Effector memory CD4-positive, alpha-beta T cell (primary cell): ENCODE data around the gene PAPSS2.

Experiments used
- DNase-seq, 3 donors: peaks; one replicate each; pipeline ENCODE4 v3.0.0-alpha.2; 2020
- H3K27ac ChIP-seq: 2 replicates; pipeline ENCODE4 v1.7.0; 2013; ENCODE audit warnings: mild to moderate bottlenecking, low read length, moderate library complexity; ENCODE audit not compliant: insufficient read depth, poor library complexity, severe bottlenecking
- H3K27me3 ChIP-seq: replicated peaks from 2 replicates; pipeline ENCODE4 v1.7.0; 2013; ENCODE audit warnings: mild to moderate bottlenecking, low read length; ENCODE audit not compliant: insufficient read depth, control insufficient read depth, poor library complexity, severe bottlenecking
- H3K36me3 ChIP-seq: 2 replicates; pipeline ENCODE4 v1.7.0; 2013; ENCODE audit warnings: mild to moderate bottlenecking, low read length, moderate library complexity; ENCODE audit not compliant: control insufficient read depth, insufficient read depth
- H3K4me1 ChIP-seq: 2 replicates; pipeline ENCODE4 v1.7.0; 2013; ENCODE audit warnings: low read length, mild to moderate bottlenecking; ENCODE audit not compliant: control insufficient read depth, insufficient read depth, poor library complexity, severe bottlenecking
- H3K4me3 ChIP-seq: 2 replicates; pipeline ENCODE4 v1.7.0; 2013; ENCODE audit warnings: low read length, low read depth, mild to moderate bottlenecking; ENCODE audit not compliant: insufficient read depth, poor library complexity, severe bottlenecking
- H3K9me3 ChIP-seq: 2 replicates; pipeline ENCODE4 v1.7.0; 2013; ENCODE audit warnings: mild to moderate bottlenecking, low read length, moderate library complexity; ENCODE audit not compliant: control insufficient read depth

PAPSS2 gene

DNA sequence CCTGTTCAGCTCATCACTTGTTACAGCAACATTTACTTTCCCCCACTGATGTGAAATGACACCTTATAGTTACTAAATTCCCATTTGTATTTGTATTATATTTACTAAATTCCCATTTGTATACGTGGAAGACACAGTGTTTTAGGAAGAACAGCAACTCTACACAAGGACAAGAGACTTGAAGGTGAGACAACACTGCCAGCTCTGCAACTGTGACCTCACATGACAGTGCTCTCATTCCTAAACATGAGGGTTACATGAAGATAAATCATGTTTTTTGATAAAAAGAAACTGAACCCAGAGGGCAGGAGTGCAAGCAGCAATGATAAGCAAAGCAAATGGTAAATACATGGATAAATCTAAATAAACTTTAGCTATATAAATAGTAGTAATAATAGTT, 98.0 kb downstream of the PAPSS2 start:
- H3K27ac ChIP-seq: no peak overlapping the region
- no peaks in the 10 kb centered on the region for H3K27me3 ChIP-seq
- H3K9me3 ChIP-seq: no peaks in the 10 kb centered on the region
- H3K36me3 ChIP-seq: peaks cover 26% of the 10 kb centered on the region
- no peak overlapping the region for H3K4me3 ChIP-seq
- H3K4me1 ChIP-seq: no peaks in the 10 kb centered on the region
- DNase-seq: no peak

DNA sequence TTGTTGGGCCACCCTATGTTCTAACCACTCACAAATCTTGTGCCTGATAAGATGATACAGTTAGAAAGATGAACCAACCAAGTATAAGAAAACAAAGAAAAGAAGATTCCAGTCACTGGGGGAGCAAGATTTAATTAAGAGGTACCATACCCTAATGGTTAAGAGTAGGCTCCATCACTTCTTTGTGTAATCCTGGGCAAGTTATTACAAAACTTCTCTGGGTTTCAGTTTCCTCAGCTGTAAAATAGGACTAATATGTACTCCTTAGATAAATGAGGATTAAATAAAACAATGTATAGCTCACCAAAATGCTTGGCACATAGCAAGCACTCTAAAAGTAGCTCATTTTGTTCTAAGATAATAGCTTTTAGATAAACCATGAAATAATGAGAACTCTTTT, 99.9 kb downstream of the PAPSS2 start:
- peaks cover 23% of the 10 kb centered on the region for H3K36me3 ChIP-seq
- no peak overlapping the region for H3K27ac ChIP-seq

DNA sequence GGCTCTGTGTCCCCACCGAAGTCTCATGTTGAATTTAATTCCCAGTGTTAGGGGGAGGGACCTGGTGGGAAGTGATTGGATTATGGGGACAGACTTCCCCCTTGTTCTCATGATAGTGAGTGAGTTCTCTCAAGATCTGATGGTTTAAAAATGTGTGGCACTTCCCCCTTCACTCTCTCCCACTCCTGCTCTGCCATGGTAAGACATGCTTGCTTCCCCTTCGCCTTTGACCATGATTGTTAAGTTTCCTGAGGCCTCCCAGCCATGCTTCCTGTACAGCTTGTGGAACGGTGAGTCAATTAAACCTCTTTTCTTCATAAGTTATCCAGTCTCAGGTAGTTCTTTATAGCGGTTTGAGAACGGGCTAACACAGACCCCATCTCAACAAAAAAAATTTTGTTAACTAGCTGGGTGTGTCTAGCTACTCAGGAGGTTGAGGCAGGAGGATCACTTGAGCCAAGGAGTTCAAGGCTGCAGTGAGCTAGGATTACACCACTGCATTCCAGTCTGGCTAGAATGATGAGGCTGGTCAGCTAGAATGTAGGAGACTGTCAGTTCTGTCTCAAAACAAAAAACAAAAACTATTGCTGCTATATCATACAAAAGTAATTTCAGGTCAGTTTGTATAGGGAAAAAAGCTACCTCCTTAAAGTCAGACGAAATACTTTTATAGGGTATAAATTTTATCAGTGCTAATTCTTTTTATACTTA, 100.7 kb downstream of the PAPSS2 start:
- H3K27me3 ChIP-seq: no peaks in the 10 kb centered on the region
- no peak for DNase-seq
- H3K36me3 ChIP-seq: peaks cover 16% of the 10 kb centered on the region
- H3K4me1 ChIP-seq: no peaks in the 10 kb centered on the region
- H3K27ac ChIP-seq: no peak overlapping the region
- no peaks in the 10 kb centered on the region for H3K9me3 ChIP-seq
- H3K4me3 ChIP-seq: no peak overlapping the region

More for the DNA sequence above, 99.9 kb downstream of the PAPSS2 start:
- DNase-seq: no peak
- H3K27me3 ChIP-seq: no peaks in the 10 kb centered on the region
- H3K9me3 ChIP-seq: no peaks in the 10 kb centered on the region
- H3K4me1 ChIP-seq: no peaks in the 10 kb centered on the region
- H3K4me3 ChIP-seq: no peak overlapping the region

DNA sequence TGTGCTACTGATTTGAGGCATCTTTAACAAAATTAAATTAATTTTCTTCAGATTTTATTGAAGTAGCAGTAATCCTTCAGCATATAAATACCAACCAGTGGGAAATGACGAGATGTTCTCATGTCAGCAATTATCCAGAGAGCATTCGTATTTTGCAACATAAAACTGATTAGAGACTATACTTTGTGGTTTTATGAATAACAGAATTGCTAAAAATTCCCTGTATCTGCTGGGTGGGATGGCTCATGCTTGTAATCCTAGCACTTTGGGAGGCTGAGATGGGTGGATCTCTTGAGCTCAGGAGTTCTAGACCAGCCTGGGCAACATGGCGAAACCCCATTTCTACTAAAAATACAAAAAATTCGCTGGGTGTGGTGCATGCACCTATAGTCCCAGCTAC, 101.5 kb downstream of the PAPSS2 start:
- Histone ChIP-seq H3K9me3 (no peaks in the 10 kb centered on the region), H3K4me1 (no peaks in the 10 kb centered on the region), H3K27ac (no peak overlapping the region), H3K4me3 (no peak overlapping the region), H3K27me3 (no peaks in the 10 kb centered on the region), H3K36me3 (peaks cover 16% of the 10 kb centered on the region)
- DNase-seq: no peak

DNA sequence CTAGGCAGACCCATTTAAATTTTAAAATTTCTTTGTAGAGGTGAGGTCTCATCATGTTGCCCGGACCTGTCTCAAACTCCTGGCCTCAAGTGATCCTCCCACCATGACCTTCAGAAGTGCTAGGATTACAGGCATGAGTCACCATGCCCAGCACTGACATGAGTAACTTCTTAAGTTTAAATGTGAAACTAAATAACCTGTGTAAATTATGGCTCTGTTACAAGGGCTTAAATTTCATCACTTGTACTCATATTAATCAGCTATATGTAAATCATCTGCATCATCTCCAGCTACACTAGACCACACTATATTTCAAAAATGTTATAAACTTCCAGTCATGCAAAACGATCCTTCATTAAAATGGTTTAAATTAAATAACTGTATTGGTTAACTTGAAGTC, 102.2 kb downstream of the PAPSS2 start:
- H3K36me3 ChIP-seq: peaks cover 14% of the 10 kb centered on the region
- no peak overlapping the region for H3K4me3 ChIP-seq
- no peak overlapping the region for H3K27ac ChIP-seq
- H3K9me3 ChIP-seq: no peaks in the 10 kb centered on the region
- DNase-seq: no peak
- H3K4me1 ChIP-seq: no peaks in the 10 kb centered on the region
- no peaks in the 10 kb centered on the region for H3K27me3 ChIP-seq

DNA sequence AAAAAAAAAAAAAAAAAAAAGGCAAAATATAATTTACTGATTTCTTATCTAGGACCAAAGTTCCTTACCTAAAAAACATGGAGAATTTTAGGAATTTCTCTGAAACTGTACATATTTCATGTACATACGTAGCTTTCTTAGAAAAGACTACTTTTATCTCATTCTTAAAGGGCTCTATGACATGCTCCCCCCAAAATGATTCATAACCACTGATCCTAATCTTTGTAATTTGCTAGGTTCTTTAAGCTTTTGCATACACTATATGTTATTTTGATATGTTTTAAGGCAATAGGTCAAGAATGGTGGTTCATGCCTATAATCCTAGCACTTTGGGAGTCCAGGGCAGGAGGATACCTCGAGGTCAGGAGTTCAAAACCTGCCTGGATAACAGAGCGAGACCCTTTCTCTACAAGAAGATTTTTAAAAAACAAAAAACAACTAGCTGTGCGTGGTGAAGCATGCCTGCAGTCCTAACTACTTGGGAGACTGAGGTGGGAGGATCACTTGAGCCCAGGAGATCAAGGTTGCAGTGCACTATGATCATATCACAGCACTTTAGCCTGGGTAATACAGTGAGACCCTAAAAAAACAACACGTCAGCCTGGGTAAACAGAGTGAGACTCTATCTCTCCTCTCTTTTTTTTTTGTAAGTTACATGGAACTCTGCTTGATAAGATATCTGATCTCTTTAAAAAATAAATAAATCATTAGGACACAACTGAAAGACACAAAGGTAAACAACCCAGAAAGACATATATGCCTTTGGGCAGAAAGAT, 103.6 kb downstream of the PAPSS2 start:
- H3K36me3 ChIP-seq: peaks cover 24% of the 10 kb centered on the region
- no peak for DNase-seq
- H3K9me3 ChIP-seq: no peaks in the 10 kb centered on the region
- H3K4me1 ChIP-seq: no peaks in the 10 kb centered on the region
- no peak overlapping the region for H3K4me3 ChIP-seq
- no peaks in the 10 kb centered on the region for H3K27me3 ChIP-seq
- H3K27ac ChIP-seq: no peak overlapping the region

DNA sequence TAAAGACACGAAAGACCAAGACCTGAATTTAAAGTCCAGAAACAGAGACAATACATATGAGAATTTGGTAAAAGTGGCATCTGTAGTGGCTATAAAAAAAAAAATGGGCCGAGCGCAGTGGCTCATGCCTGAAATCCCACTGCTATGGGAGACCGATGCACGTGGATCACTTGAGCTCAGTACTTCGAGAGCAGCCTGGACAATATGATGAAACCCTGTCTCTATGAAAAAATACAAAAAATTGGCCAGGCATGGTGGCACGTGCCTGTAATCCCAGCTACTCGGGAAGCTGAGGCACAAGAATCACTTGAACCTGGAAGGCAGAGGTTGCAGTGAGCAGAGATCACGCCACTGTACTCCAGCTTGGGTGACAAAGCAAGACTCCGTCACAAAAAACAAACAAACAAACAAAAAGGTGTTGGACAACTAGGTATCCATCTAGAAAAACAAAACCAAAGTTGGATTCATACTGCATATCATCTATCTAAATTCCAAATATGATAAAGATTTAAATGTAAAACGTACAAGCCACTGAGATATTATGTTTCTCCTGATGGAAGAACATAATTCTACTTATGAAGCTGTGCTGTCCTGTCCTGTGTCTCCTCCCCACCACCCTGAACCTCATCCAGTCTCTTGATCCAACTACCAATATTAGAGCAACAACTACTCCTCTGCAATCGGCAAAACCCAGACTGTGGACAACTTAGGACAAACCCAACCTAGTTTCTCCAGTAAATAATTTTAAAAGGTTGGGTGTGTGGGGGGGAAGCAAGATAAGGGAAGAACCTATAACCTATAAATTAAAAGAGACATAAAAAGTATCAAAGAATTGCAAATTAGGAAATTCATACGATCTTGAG, 104.6 kb downstream of the PAPSS2 start:
- no peak overlapping the region for H3K4me3 ChIP-seq
- DNase-seq: no peak
- H3K27me3 ChIP-seq: no peaks in the 10 kb centered on the region
- H3K36me3 ChIP-seq: peaks cover 27% of the 10 kb centered on the region
- H3K9me3 ChIP-seq: no peaks in the 10 kb centered on the region
- no peak overlapping the region for H3K27ac ChIP-seq
- no peaks in the 10 kb centered on the region for H3K4me1 ChIP-seq

DNA sequence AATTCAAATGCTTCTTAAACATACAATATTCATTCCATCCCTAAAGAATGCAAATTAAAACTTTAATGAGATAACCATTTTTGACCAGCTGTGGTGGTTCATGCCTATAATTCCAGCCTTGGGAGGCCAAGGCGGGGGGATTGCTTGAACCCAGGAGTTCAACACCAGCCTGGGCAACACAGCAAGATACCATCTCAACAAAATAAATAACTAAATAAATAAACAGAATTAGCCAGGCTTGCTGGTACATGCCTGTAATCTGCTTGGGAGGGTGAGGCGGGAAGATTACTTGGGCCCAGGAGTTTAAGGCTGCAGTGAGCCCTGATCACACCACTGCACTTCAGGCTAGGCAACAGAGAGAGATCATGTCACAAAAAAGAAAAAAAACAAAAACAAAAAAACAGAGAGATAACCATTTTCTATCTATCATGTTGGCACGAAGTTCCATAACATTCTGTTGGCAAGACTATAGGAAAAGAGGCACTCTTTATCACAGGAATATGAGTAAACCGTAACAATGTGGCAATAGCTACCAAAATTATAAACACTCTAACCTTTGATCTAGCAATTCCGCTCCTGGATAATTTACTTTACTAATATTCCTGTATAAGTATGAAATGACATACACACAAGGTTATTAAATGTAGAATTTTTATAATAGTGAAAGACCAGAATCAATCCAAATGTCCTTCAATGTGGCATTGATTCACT, 106.1 kb downstream of the PAPSS2 start:
- H3K27ac ChIP-seq: no peak overlapping the region
- H3K36me3 ChIP-seq: peaks cover 16% of the 10 kb centered on the region
- no peaks in the 10 kb centered on the region for H3K9me3 ChIP-seq
- H3K27me3 ChIP-seq: no peaks in the 10 kb centered on the region
- DNase-seq: no peak
- H3K4me3 ChIP-seq: no peak overlapping the region
- no peaks in the 10 kb centered on the region for H3K4me1 ChIP-seq

DNA sequence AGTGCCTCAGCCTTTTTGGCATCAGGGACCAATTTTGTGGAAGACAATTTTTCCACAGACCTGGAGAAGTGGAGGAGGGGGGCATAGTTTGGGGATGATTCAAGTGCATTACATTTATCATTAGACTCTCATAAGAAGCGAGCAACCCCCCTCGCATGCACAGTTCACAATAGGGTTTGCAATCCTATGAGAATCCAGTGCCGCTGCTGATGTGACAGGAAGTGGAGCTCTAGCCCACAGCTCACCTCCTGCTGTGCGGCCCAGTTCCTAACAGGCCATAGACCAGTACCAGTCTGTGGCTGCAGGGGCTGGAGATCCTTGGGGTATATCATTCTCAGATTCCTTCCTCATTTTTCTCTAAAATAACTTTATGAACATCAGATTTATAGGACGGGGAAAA, 107.6 kb downstream of the PAPSS2 start:
- Histone ChIP-seq H3K36me3 (peaks cover 16% of the 10 kb centered on the region), H3K27me3 (no peaks in the 10 kb centered on the region), H3K9me3 (no peaks in the 10 kb centered on the region), H3K4me3 (no peak overlapping the region), H3K27ac (no peak overlapping the region), H3K4me1 (no peaks in the 10 kb centered on the region)
- DNase-seq: no peak
